T47D (cell line): ENCODE results near the gene FURIN.
"Not testable (repeated sequence)": the region's sequence is repeated elsewhere in the genome, so short reads cannot be mapped to it uniquely, and the experiment has no call there.

Source experiments
- DNase-seq, 2 experiments: peaks; one replicate each; pipeline versions ENCODE4 v3.0.0 to v3.0.0-alpha.2; 2011 to 2012; ENCODE audit warnings: low read depth in 1 of 2, low spot score in 1 of 2
- JUND ChIP-seq: IDR thresholded peaks from 2 replicates; pipeline ENCODE4 v1.6.1; 2012; ENCODE audit warnings: low read depth
- in situ Hi-C: cut with HindIII; loops from 2 replicates; pipeline ENCODE4 v1.10.0; 2016; ENCODE audit warnings: low sequenced_read_pairs, low pct_unique_long_range_greater_than_20kb

The FURIN gene

DNA sequence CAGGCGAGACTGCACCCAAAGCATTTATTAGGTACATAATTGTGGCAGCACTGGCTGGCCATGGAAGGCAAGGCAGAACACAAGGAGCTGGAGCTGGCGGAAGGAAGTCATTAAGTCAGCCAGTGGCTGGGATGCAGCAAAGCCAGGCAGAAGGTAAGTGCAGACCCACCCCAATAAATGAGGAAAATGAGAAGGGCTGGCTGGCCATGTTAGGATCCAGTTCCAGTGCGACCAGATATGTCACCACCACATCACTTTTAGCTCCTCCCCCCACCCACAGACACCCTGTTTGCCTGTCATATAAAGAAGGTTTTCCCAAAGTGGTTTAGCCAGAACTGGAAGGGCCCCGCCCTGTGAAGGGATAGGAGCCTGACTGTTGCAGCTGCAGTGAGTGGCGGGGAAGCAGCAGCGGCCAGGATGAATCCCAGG is at the start of gene FURIN:
Gene FURIN (plus strand): TSS at position 328 of the 429 bp plus-strand sequence. CDS start 7,153 bp downstream, outside the sequence.
- in situ Hi-C loops = no loop called here
- peak; percentile 21 to 87 for DNase-seq
- TF ChIP-seq JUND = no peak

DNA sequence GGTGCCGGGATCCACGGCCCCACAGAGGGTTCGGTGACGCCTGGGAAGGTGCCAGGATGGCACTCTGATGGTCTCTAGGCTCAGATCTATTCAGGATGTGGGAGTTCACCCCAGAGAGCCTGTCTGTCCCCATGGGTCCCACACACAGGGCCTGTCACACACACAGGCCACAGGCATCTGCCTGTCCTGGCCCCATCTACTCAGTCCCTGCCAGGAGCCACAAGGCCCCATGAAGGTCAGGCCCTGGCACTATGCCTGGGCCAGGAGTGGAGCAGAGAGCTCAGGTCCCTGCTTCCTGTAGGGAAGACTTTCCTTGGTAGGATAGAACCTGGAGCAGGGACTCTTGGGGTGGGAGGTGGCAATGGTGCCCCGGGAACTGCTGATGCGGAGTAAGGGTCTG is 49.0 kb upstream of the FURIN start:
- DNase-seq = no peak
- no peak for TF ChIP-seq JUND
- in situ Hi-C loops = no loop called here

DNA sequence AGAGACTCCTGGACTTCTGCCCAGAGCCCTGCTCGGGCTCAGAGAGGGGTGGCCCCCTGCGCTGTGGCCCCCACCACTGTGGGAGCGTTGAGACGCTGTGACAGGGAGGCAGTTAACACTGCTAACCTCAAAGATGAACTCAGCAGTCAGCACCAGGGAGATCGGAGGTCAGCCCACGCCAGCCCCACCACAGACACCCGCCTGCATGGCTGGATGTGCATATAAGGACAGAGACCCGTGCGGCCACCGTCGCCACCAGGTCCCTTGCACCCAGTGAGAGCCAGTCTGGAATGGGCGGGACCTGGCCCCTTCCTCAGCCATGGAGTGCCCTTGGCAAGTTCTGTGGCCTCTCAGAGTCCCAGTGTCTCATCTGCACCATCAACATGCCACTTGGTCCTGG is 48.5 kb upstream of the FURIN start:
- no peak for DNase-seq
- TF ChIP-seq JUND = no peak
- in situ Hi-C loops = no loop called here

DNA sequence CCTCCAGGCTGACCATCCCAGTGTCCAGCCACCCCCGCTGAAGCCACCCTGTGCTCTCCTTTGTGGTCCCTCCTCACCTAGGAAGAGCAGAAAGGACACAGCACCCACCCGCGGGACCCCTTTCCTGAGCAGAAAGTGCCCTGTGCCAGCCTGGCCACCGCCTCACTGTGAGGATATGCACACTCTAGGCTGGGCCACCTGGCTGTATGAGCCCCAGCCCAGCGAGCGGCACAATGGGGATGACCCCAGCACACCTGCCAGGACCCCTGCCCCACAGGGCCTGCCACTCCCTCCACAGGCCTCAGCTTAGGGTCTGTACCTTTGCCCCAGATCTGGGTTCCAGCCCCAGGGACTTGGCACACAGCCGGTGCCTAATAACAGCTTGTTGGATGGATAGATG is 47.9 kb upstream of the FURIN start:
- TF ChIP-seq JUND = no peak
- in situ Hi-C loops = no loop called here
- DNase-seq = no peak

DNA sequence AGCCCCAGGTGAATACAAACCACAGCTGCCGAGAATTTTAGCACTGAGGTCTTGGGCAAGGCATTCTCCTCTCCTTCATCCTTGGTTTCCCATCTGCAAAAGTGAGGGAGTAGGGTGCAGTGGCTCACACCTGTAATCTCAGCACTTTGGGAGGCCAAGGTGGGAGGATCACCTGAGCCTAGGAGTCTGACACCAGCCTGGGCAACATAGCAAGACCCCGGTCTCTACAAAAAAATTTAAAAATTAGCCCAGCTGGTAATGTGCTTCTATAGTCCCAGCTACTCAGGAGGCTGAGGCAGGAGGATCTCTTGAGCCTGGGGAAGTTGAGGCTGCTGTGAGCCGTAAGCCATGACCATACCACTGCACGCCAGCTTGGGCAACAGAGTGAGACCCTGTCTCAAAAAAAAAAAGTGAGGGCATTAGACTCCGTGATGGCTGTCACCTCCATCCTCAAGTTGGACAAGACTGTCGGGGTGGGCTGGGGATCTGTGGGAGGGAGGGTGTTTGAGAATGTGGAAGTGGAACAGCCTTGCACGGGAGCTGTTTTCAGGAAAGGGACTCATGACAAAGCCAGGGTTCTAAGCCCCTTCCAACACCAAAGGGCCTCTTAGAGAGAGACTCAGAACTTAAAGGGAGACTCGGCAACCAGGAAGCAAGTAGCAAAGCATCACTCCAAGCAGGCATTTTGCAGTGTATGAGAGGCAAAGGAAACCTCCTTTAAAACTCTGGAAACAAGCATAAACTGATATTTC is 46.0 kb upstream of the FURIN start:
- no peak for DNase-seq
- TF ChIP-seq JUND = no peak
- in situ Hi-C loops = no loop called here

DNA sequence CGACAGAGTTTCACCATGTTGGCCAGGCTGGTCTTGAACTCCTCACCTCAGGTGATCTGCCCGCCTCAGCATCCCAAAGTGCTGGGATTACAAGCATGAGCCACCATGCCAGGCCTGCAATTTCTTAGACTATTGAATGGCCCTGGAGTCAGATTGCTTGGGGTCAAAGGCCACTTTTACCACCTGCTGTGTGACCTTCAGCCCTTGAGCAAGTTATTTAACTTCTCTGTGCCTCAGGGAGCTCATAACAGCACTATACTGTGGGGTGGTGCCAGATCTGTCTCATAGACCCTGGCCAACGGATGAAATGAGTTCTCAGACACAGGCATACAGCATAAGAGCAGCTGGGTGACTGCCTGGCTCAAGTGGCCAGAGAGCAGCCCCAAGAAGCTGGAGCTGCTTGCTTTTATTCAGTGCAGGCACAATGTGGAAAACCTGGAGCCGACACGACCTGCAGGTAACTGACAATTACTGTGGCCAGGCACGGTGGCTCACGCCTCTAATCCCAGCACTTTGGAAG is 44.9 kb upstream of the FURIN start:
- no peak for DNase-seq
- in situ Hi-C loops = no loop called here
- TF ChIP-seq JUND = no peak

DNA sequence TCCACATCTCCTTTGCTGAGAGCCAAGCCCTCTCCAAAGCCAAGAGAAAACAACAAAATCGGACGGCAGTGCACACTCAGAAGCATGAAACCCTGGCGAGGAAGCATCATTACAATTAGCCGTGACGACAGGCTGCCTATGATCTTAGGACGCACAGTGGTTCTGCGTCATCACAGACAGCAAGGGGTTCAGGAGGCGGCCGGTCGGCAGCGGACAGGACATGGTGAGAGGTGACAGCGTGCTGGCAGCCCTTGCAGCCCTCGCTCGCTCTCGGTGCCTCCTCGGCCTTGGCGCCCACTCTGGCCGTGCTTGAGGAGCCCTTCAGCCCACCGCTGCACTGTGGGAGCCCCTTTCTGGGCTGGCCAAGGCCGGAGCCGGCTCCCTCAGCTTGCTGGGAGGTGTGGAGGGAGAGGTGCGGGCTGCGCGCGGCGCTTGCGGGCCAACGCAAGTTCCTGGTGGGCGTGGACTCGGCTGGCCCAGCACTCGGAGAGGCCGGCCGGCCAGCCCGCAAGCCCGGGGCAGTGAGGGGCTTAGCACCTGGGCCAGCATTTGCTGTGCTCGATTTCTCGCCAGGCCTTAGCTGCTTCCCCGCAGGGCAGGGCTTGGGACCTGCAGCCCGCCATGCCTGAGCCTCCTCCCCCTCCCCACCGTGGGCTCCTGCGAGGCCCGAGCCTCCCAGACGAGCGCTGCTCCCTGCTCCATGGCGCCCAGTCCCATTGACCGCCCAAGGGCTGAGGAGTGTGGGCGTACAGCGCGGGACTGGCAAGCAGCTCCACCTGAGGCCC is 43.1 kb upstream of the FURIN start:
- DNase-seq, in situ Hi-C loops: not testable (repeated sequence)

DNA sequence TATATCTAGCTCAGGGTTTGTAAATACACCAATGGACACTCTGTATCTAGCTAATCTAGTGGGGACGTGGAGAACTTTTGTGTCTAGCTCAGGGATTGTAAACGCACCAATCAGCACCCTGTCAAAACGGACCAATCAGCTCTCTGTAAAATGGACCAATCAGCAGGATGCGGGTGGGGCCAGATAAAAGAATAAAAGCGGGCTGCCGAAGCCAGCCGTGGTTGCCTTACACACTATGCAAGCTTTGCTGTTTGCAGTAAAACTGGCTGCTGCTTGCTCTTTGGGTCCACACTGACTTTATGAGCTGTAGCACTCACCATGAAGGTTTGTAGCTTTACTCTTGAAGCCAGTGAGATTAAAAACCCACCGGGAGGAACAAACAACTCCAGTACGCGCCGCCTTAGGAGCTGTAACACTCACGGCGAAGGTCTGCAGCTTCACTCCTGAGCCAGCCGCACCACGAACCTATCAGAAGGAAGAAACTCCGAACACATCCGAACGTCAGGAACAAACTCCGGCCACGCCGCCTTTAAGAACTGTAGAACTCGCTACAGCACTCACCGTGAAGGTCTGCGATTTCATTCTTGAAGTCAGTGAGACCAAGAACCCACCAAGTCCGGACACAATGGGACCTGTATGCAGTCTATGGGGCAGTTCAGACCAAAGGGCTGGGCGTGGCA is 42.0 kb upstream of the FURIN start:
- in situ Hi-C loops, DNase-seq: not testable (repeated sequence)

DNA sequence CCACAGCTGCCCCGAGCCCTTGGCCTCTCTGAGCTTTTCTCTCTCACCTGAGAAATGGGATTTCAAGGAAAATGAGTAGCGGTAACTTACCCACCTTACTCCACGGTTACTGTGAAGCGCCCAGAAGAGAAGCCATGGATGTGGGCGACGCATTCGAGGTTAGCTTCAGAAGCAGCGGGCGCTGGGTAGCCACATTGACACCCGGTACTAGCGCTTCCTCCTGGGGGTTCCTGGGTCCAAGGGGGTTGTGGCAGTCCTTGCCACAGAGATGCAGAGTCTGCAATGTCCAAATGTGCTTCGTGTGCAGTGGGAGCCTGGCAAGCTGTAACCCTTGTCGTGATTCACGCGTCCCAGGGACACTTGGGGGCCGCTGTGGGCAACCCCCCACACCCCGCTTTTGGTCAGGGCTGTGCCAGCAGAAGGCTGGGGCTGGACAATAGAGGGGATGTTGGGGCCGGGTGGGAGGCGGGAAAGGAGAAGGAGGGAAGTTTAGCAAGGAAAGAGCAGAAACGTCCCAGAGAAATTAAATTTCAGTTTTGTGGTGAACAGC is 41.4 kb upstream of the FURIN start:
- no peak for TF ChIP-seq JUND
- in situ Hi-C loops = no loop called here
- no peak for DNase-seq

DNA sequence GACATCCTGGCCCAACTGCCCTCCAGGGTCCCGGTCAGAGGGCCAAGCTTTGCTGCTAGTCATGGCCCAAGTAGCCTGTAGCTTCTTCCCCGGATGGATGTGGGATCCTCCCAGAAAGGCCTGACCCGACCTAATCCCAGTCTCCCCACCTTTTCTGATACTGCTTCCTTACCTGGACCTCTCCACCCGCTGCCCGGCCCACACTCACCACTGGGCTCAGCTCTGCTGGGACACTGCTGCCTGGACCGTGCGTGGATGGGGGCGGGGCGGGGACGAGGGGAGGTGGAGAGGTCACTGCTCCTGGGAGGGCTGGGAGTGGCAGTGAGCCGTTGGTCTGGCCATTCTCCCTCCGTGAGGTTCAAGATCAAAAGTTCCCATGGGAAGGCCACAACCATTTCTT is 40.3 kb upstream of the FURIN start:
- TF ChIP-seq JUND = no peak
- in situ Hi-C loops = no loop called here
- no peak for DNase-seq

DNA sequence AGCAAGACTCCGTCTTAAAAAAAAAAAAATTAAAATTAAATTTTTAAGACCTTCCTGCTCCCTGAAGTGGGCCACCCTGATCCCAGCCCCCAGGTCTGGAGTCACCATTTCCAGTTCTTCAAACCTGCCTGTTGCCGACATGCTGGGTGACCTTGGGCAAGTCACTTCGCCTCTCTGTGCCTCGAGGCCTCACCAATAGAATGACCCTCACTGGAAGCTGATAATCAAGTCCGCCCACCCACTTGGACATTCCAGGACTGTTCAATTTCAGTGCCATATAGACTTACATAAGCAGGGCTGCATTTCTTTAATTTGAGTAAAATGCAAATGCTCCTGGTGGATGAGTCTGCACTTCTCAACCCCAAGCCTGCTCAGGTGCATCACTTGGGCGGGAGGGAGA is 39.3 kb upstream of the FURIN start:
- in situ Hi-C loops = no loop called here

DNA sequence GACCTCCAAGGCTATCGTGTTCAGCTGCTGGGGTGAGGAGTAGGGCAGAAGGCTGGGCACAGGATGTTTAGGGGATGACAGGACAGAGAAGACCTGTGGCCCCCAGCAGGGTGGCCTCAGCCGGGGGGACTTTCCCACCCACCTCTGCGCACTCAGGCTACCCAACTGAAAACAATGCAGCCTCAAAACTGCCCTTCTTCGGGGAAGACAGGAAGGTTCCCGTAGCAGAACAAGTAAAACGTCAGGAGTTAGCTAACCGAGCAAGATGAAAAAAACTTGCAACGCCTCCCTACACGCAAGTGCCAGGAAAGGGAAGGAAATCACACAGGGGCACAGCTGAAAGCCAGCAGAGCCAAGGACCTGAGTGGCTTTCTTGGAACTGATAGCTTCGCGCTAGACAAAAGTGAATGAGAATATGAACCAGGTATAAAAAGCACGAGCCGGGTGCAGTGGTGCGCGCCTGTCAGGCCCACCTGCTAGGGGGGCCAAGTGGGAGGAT is 38.4 kb upstream of the FURIN start:
- DNase-seq = no peak
- no peak for TF ChIP-seq JUND
- in situ Hi-C loops = no loop called here

More for the DNA sequence above, 39.3 kb upstream of the FURIN start:
- no peak for DNase-seq
- TF ChIP-seq JUND = no peak
